Naive thymus-derived CD4-positive, alpha-beta T cell (primary cell): ENCODE measurements around the gene GPR55. TPM values are rescaled to one million over a fixed set of nuclear protein-coding genes. Genes with fewer than 3 reads are reported as not detected.
A peak's percentile ranks its signal among the peaks of the same experiment; 100 is the strongest.

Source experiments
- ATAC-seq: fragments of 150-1000 bp; cut with Tn5 transposase; 2 replicates; pipeline ENCODE4 v1.10.0; 2021; ENCODE audit warnings: mild to moderate bottlenecking, moderate library complexity
- CTCF ChIA-PET: fragments of 350-600 bp; sonication (Branson Sonifier 250); formaldehyde crosslinking; loops from one replicate; lab custom pipeline; 2021; ENCODE audit warnings: antibody characterized with exemption; lab: Charles Lee
- POLR2A ChIA-PET: fragments of 350-600 bp; sonication (Branson Sonifier 250); formaldehyde crosslinking; loops from one replicate; lab custom pipeline; 2021; ENCODE audit warnings: antibody characterized with exemption, inconsistent platforms; lab: Charles Lee
- DNase-seq, 9 donors: peaks; one replicate each; pipeline versions ENCODE4 v3.0.0 to v3.0.0-alpha.2; 2020 to 2022; ENCODE audit warnings: mixed read lengths in 1 of 9
- H3K27ac ChIP-seq: one replicate; pipeline ENCODE4 v1.7.0; 2013; ENCODE audit warnings: mild to moderate bottlenecking, low read depth, low read length, moderate library complexity
- H3K27me3 ChIP-seq, 2 donors: one replicate each; pipeline ENCODE4 v1.7.0; 2013; ENCODE audit warnings: low read length in 2 of 2, mild to moderate bottlenecking in 2 of 2, moderate library complexity in 2 of 2; ENCODE audit not compliant: control insufficient read depth in 2 of 2, insufficient read depth in 2 of 2
- H3K36me3 ChIP-seq, 3 experiments: 1 replicate in 2 of 3; 2 replicates in 1 of 3; pipeline ENCODE4 v1.7.0; 2013; ENCODE audit warnings: low read length in 3 of 3, mild to moderate bottlenecking in 3 of 3, moderate library complexity in 1 of 3; ENCODE audit not compliant: insufficient read depth in 3 of 3, control insufficient read depth in 2 of 3
- H3K4me1 ChIP-seq, 2 donors: one replicate each; pipeline ENCODE4 v1.7.0; 2013; ENCODE audit warnings: low read length in 2 of 2, mild to moderate bottlenecking in 2 of 2, moderate library complexity in 1 of 2; ENCODE audit not compliant: control insufficient read depth in 2 of 2, insufficient read depth in 2 of 2
- H3K4me3 ChIP-seq: 2 replicates; pipeline ENCODE4 v1.7.0; 2013; ENCODE audit warnings: mild to moderate bottlenecking, low read length
- H3K9me3 ChIP-seq, 3 experiments: 1 replicate in 2 of 3; 2 replicates in 1 of 3; pipeline ENCODE4 v1.7.0; 2013; ENCODE audit warnings: low read length in 3 of 3; ENCODE audit not compliant: control insufficient read depth in 2 of 3
- H3K27ac Mint-ChIP-seq, 9 donors: one replicate each; pipeline ENCODE4 v1.8.0; 2020 to 2022; ENCODE audit warnings: mixed read lengths in 9 of 9, mild to moderate bottlenecking in 8 of 9, moderate library complexity in 5 of 9, inconsistent platforms in 2 of 9
- H3K27me3 Mint-ChIP-seq, 5 donors: one replicate each; pipeline ENCODE4 v1.8.0; 2021 to 2022; ENCODE audit warnings: mixed read lengths in 5 of 5, mild to moderate bottlenecking in 1 of 5
- H3K36me3 Mint-ChIP-seq, 5 donors: one replicate each; pipeline ENCODE4 v1.8.0; 2020 to 2022; ENCODE audit warnings: mixed read lengths in 5 of 5, mild to moderate bottlenecking in 3 of 5, inconsistent platforms in 1 of 5
- H3K4me1 Mint-ChIP-seq, 7 donors: one replicate each; pipeline ENCODE4 v1.8.0; 2020 to 2022; ENCODE audit warnings: mixed read lengths in 7 of 7, mild to moderate bottlenecking in 3 of 7, inconsistent platforms in 1 of 7
- H3K4me3 Mint-ChIP-seq, 10 donors: one replicate each; pipeline ENCODE4 v1.8.0; 2020 to 2022; ENCODE audit warnings: mild to moderate bottlenecking in 10 of 10, mixed read lengths in 10 of 10, moderate library complexity in 6 of 10, inconsistent platforms in 2 of 10
- H3K9me3 Mint-ChIP-seq, 11 donors: one replicate each; pipeline ENCODE4 v1.8.0; 2020 to 2022; ENCODE audit warnings: mixed read lengths in 11 of 11, mild to moderate bottlenecking in 4 of 11, inconsistent platforms in 1 of 11, moderate library complexity in 1 of 11
- intact Hi-C, 2 donors: fragments of 100-400 bp; cut with micrococcal nuclease; formaldehyde crosslinking; loops; one replicate each; pipeline ENCODE4 v1.15.1; 2023
- polyA plus RNA-seq, 2 donors: library from polyadenylated mRNA; unstranded; fragments of 300-500 nt; fragmentation: Illumina TruSeq; gene quantifications; one replicate each; pipeline ENCODE4 v1.2.3, GENCODE V29; 2021
- total RNA-seq, 6 experiments: library from RNA in 5 of 6; stranded (reverse) in 5 of 6; gene quantifications; 1 replicate in 5 of 6; 2 replicates in 1 of 6; pipeline ENCODE4 v1.2.3 and lab custom pipeline; 2021 to 2026

GPR55 gene
- total and polyA plus RNA-seq, 7 experiments from 2014 or later = 1.3 to 8.8 (median 1.6) TPM

- Histone ChIP-seq H3K36me3 (peaks cover 0 to 5% (median 0%) of the 10 kb centered on the region in 3 experiments), H3K27ac (no peak overlapping the region), H3K4me1 (peaks cover 21 to 22% of the 10 kb centered on the region in 2 donors), H3K4me3 (no peak overlapping the region), H3K27me3 (no peaks in the 10 kb centered on the region), H3K9me3 (no peaks in the 10 kb centered on the region)
- ATAC-seq (no peak), DNase-seq (peak in 1 of 9 donors; percentile 16)
- peaks cover 11 to 42% (median 33%) of the 10 kb centered on the region in 7 donors for H3K4me1 Mint-ChIP-seq
- CTCF ChIA-PET = no interaction called here
- H3K27me3 Mint-ChIP-seq = peaks cover 0 to 30% (median 0%) of the 10 kb centered on the region in 5 donors
- H3K4me3 Mint-ChIP-seq = peak overlapping the region in 1 of 10 donors; percentile 21
- POLR2A ChIA-PET = no interaction called here
- intact Hi-C loops = no loop called here
- no peak overlapping the region for H3K27ac Mint-ChIP-seq
- no peaks in the 10 kb centered on the region for H3K36me3 Mint-ChIP-seq
- no peaks in the 10 kb centered on the region for H3K9me3 Mint-ChIP-seq
Observed at GRCh38 chr2:230868947-230869913, 55.8 kb downstream of the GPR55 start.

DNA sequence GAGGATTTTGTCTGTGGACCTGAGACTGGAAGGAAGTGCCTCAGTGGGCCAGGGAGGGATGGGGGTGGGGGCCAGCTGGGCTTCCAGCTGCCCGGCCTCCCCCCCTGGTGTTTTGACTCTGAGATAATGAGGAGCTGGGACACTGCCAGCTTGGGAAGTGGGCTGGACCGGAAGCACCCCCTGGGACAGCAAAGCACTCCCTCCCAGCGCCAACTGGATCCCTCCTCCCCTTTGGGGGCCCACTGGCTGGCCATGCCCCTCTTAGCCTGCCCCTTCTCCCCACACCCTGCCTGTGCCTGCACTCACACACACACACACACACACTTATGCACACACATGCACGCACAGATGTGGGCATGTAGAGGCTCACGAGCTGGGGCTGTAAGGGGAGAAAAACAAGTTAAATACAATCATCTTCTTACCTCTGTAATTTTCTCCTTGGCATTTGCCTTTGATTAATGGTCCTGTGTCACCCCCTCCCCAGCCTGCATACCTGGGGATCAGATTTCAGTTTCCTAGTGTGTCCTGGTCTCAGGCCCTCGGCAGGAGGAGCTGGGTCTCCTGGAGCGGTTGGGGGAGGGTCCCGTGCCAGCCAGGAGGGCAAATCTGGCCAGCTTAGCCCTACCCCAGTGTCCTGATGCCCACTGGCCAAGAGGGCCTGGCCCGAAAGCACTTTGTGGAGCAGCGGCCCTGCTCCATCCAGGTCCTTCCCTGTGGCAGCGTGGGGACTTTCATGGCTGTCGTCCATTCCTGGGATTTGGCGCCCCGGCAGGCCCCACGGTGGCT, 56.7 kb downstream of the GPR55 start:
- DNase-seq = peak in 1 of 9 donors; percentile 17
- H3K27me3 Mint-ChIP-seq = peaks cover 0 to 38% (median 0%) of the 10 kb centered on the region in 5 donors
- intact Hi-C loops = no loop called here
- no peaks in the 10 kb centered on the region for H3K27me3 ChIP-seq
- no peak for ATAC-seq
- no peaks in the 10 kb centered on the region for H3K9me3 ChIP-seq
- H3K27ac Mint-ChIP-seq = peak overlapping the region in 2 of 9 donors; percentile 26 to 51
- H3K36me3 Mint-ChIP-seq = no peaks in the 10 kb centered on the region
- H3K9me3 Mint-ChIP-seq = no peaks in the 10 kb centered on the region
- H3K4me1 Mint-ChIP-seq = peaks cover 18 to 49% (median 39%) of the 10 kb centered on the region in 7 donors
- no peak overlapping the region for H3K4me3 Mint-ChIP-seq
- H3K36me3 ChIP-seq = peaks cover 0 to 4% (median 0%) of the 10 kb centered on the region in 3 experiments
- ChIA-PET POLR2A (no interaction called here), CTCF (interaction anchor here (0.7 kb wide), 1 partner anchor 38 kb away, joined by 3 read pairs; no protein-coding TSS in a partner anchor)
- H3K4me1 ChIP-seq = peaks cover 24 to 27% of the 10 kb centered on the region in 2 donors
- no peak overlapping the region for H3K27ac ChIP-seq
- H3K4me3 ChIP-seq = no peak overlapping the region

DNA sequence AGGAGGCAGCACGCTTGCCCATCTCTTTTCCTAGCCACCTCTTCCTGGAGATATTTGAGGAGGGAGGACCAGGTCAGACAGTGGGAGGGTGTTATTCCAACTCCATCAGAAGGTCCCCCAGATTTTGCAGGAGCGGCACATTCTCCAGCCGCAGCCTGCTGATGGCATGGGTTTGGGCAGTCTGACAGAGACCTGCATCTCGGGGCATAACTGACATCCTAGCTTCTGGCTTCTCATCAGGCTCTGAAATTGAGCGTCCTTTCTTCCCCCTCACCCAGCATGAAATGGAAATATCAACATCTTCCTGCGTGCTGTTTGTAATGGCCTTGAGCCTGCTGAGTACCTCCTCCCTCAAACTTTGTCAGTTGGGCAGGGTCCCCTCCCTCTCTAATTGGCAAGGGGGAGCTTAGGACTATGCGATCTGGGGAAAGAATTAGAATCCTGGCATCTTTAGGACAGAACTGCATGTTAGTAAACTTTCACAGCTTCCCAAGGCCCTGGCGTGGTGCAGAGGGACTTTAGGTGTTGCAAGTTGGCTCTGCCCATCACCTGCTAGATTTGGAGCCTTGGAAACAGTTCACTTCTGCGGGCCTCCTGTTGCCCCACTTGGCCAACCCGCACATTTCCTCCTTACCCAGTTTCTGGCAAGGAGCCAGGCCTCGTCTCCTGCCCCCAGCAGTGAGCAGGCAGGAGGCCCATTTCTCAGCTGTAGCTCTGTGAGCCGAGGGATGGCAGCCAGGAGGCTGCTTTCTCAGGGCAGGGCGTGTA, 58.1 kb downstream of the GPR55 start:
- peak overlapping the region in 8 of 9 donors; percentile 52 to 93 (median 84) for H3K27ac Mint-ChIP-seq

GRCh38 chr2:230865766-230866755, 59.0 kb downstream of the GPR55 start:
- ATAC-seq (no peak), DNase-seq (peak in 4 of 9 donors; percentile 14 to 30 (median 20))
- intact Hi-C loops = loop anchor here in 1 of 2 donors (2.0 kb wide), 2 partner anchors 17 to 191 kb away; partner anchors contain the start of gene PSMD1
- peaks cover 0 to 59% (median 0%) of the 10 kb centered on the region in 5 donors for H3K27me3 Mint-ChIP-seq
- no peaks in the 10 kb centered on the region for H3K27me3 ChIP-seq
- peaks cover 24 to 27% of the 10 kb centered on the region in 2 donors for H3K4me1 ChIP-seq
- H3K36me3 ChIP-seq = peaks cover 0 to 4% (median 0%) of the 10 kb centered on the region in 3 experiments
- peak overlapping the region in 8 of 9 donors; percentile 52 to 91 (median 81) for H3K27ac Mint-ChIP-seq
- H3K36me3 Mint-ChIP-seq = no peaks in the 10 kb centered on the region
- POLR2A ChIA-PET = interaction anchor here (0.6 to 1.4 kb wide), 3 partner anchors 12 to 148 kb away, joined by 3 to 4 read pairs (median 3); no protein-coding TSS in a partner anchor
- peak overlapping the region; percentile 54 for H3K27ac ChIP-seq
- H3K4me1 Mint-ChIP-seq = peaks cover 24 to 57% (median 51%) of the 10 kb centered on the region in 7 donors
- peak overlapping the region; percentile 74 to 98 (median 94) for H3K4me3 Mint-ChIP-seq
- no peaks in the 10 kb centered on the region for H3K9me3 Mint-ChIP-seq
- no peaks in the 10 kb centered on the region for H3K9me3 ChIP-seq
- CTCF ChIA-PET = interaction anchor here (0.9 to 1.4 kb wide), 2 partner anchors 12 to 123 kb away, joined by 3 to 4 read pairs; no protein-coding TSS in a partner anchor
- H3K4me3 ChIP-seq = peak overlapping the region; percentile 66

More for the DNA sequence above, 58.1 kb downstream of the GPR55 start:
- Histone ChIP-seq H3K4me3 (no peak overlapping the region), H3K27me3 (no peaks in the 10 kb centered on the region), H3K9me3 (no peaks in the 10 kb centered on the region), H3K27ac (peak overlapping the region; percentile 54), H3K36me3 (peaks cover 0 to 4% (median 0%) of the 10 kb centered on the region in 3 experiments), H3K4me1 (peaks cover 24 to 27% of the 10 kb centered on the region in 2 donors)
- ATAC-seq (peak; percentile 41), DNase-seq (peak; percentile 19 to 77 (median 68))
- POLR2A ChIA-PET = interaction anchor here (0.6 to 1.4 kb wide), 3 partner anchors 11 to 149 kb away, joined by 3 to 4 read pairs (median 3); no protein-coding TSS in a partner anchor
- no peaks in the 10 kb centered on the region for H3K9me3 Mint-ChIP-seq
- CTCF ChIA-PET = interaction anchor here (0.7 to 1.4 kb wide), 3 partner anchors 11 to 122 kb away, joined by 3 to 4 read pairs (median 3); no protein-coding TSS in a partner anchor
- H3K27me3 Mint-ChIP-seq = peaks cover 0 to 51% (median 0%) of the 10 kb centered on the region in 5 donors
- peaks cover 18 to 49% (median 44%) of the 10 kb centered on the region in 7 donors for H3K4me1 Mint-ChIP-seq
- intact Hi-C loops = loop anchor here in 1 of 2 donors (1.0 to 2.0 kb wide), 2 partner anchors 10 to 16 kb away; no protein-coding TSS in a partner anchor
- H3K4me3 Mint-ChIP-seq = peak overlapping the region; percentile 13 to 98 (median 80)
- no peaks in the 10 kb centered on the region for H3K36me3 Mint-ChIP-seq

DNA sequence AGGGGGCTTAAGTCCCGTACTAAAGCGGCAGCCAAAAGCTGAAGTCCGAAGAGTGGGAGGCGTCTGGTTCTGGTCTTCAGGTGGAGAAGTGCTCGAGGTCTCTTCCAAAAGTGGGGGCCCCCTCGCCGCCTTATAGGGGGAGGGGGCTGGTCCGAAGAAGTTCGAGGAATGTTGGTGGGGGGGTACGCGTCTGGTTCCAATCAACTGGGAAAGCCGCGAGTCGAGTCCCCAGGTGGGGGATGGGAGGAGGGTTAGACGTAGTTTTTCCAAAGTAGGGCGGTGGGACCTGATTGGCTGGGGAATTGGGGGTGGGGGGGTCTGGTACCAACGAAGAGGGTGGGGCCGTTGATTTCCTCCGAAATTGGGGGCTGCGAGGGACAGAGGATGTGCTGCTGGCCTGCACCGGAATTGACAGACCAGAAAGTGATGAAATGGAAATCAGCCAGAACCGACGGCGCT, 59.7 kb downstream of the GPR55 start:
- peak in 1 of 9 donors; percentile 26 for DNase-seq

More for the DNA sequence above, 59.7 kb downstream of the GPR55 start:
- intact Hi-C loops = loop anchor here in 1 of 2 donors (2.0 kb wide), 1 partner anchor 191 kb away; the partner anchor contains the start of gene PSMD1
- Mint-ChIP-seq H3K4me1 (peaks cover 24 to 56% (median 51%) of the 10 kb centered on the region in 7 donors), H3K36me3 (no peaks in the 10 kb centered on the region), H3K27ac (peak overlapping the region in 5 of 9 donors; percentile 42 to 89 (median 74)), H3K4me3 (peak overlapping the region; percentile 74 to 98 (median 94)), H3K9me3 (no peaks in the 10 kb centered on the region), H3K27me3 (peaks cover 0 to 63% (median 0%) of the 10 kb centered on the region in 5 donors)
- ChIA-PET POLR2A (interaction anchor here (0.6 to 1.4 kb wide), 3 partner anchors 9 to 142 kb away, joined by 3 to 4 read pairs (median 3); no protein-coding TSS in a partner anchor), CTCF (interaction anchor here (0.7 to 1.0 kb wide), 4 partner anchors 10 to 48 kb away, joined by 3 to 9 read pairs (median 3); no protein-coding TSS in a partner anchor)
- peaks cover 24 to 27% of the 10 kb centered on the region in 2 donors for H3K4me1 ChIP-seq
- H3K27ac ChIP-seq = peak overlapping the region; percentile 54
- peaks cover 0 to 4% (median 0%) of the 10 kb centered on the region in 3 experiments for H3K36me3 ChIP-seq
- H3K27me3 ChIP-seq = no peaks in the 10 kb centered on the region
- ATAC-seq = no peak
- H3K4me3 ChIP-seq = peak overlapping the region; percentile 66
- no peaks in the 10 kb centered on the region for H3K9me3 ChIP-seq
